HEK293T (cell line): ENCODE measurements around the gene PRIM2.
"Not testable (repeated sequence)": the region's sequence is repeated elsewhere in the genome, so short reads cannot be mapped to it uniquely, and the experiment has no call there.

ENCODE experiments used
- ELF4 ChIP-seq: fragments of 450-650 bp; IDR thresholded peaks from 2 replicates; pipeline ENCODE4 v1.6.1; 2017; ENCODE audit warnings: antibody characterized with exemption
- FOXA1 ChIP-seq: fragments of 450-650 bp; IDR thresholded peaks from 2 replicates; pipeline ENCODE4 v1.6.1; 2016; ENCODE audit warnings: mild to moderate bottlenecking
- SUZ12 ChIP-seq: fragments of 450-650 bp; IDR thresholded peaks from 2 replicates; pipeline ENCODE4 v1.6.1; 2016; ENCODE audit warnings: mild to moderate bottlenecking

GRCh38 chr6:57491795-57492194 lies 174.4 kb downstream of the PRIM2 start:
- not testable (repeated sequence) for TF ChIP-seq SUZ12, FOXA1, ELF4
